Suprapubic skin (tissue), 3 donors: Measurements from ENCODE around the gene PRKAG2.

Experiments
- CTCF ChIP-seq, 2 donors: fragments of 200-600 bp in 1 of 2; fragments of 450-650 bp in 1 of 2; sonication (generic) in 1 of 2; IDR thresholded peaks; one replicate each; pipeline ENCODE4 v1.5.1; 2016 to 2019; ENCODE audit warnings: antibody characterized with exemption in 2 of 2, mild to moderate bottlenecking in 1 of 2, moderate library complexity in 1 of 2
- POLR2AphosphoS5 ChIP-seq, 3 donors: sonication (generic); formaldehyde crosslinking; IDR thresholded peaks; one replicate each; pipeline ENCODE4 v1.6.1; 2017; ENCODE audit warnings: antibody characterized with exemption in 3 of 3

- TF ChIP-seq CTCF (IDR thresholded peaks at IDR 0.05) (no peak), POLR2AphosphoS5 (IDR thresholded peaks at IDR 0.05) (no peak)
These were observed 177.0 kb downstream of the PRKAG2 start for GRCh38 chr7:151699928-151700319.
